ENCODE data around the gene PPP1R16B. TPM values are rescaled to one million over a fixed set of nuclear protein-coding genes. Genes with fewer than 3 reads are reported as not detected.

The PPP1R16B gene
- total RNA-seq, 1 donor from 2014 or later, result not detected

DNA sequence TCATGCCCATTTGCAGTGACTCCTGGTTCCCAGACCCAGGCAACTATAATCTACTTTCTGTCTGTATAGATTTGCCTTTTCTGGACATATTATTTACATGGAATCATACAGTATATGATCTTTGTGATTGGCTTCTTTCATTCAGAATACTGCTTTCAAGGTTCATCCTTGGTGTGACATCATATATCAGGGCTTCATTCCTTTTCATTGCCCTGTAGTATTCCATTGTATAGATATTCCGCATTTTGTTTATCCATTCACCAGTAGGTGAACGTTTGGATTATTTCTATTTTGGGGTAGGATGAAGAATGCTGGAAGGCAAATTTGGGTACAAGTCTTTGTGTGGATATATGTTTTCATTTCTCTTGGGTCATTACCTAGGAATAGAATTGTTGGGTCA is 36.1 kb downstream of the PPP1R16B start:
- no peak overlapping the region for H3K4me3 Mint-ChIP-seq (ENCODE audit: unreplicated experiment)

GRCh38 chr20:38842026-38842425 is 36.5 kb downstream of the PPP1R16B start:
- Mint-ChIP-seq H3K4me1 (ENCODE audit: unreplicated experiment) (no peaks in the 10 kb centered on the region), H3K36me3 (ENCODE audit: unreplicated experiment) (no peaks in the 10 kb centered on the region), H3K27me3 (ENCODE audit: unreplicated experiment) (peaks cover 31% of the 10 kb centered on the region), H3K27ac (ENCODE audit: unreplicated experiment) (no peak overlapping the region), H3K9me3 (ENCODE audit: unreplicated experiment) (no peaks in the 10 kb centered on the region), H3K4me3 (ENCODE audit: unreplicated experiment) (no peak overlapping the region)
- no peak for TF ChIP-seq CTCF (IDR thresholded peaks at IDR 0.05)
- no peak for DNase-seq (ENCODE audit: extremely low spot score, unreplicated experiment)

More for the DNA sequence above, 36.1 kb downstream of the PPP1R16B start:
- Mint-ChIP-seq H3K27me3 (ENCODE audit: unreplicated experiment) (peaks cover 30% of the 10 kb centered on the region), H3K27ac (ENCODE audit: unreplicated experiment) (no peak overlapping the region), H3K4me1 (ENCODE audit: unreplicated experiment) (no peaks in the 10 kb centered on the region), H3K36me3 (ENCODE audit: unreplicated experiment) (no peaks in the 10 kb centered on the region), H3K9me3 (ENCODE audit: unreplicated experiment) (no peaks in the 10 kb centered on the region)
- DNase-seq (ENCODE audit: extremely low spot score, unreplicated experiment), result no peak
- no peak for TF ChIP-seq CTCF (IDR thresholded peaks at IDR 0.05)

DNA sequence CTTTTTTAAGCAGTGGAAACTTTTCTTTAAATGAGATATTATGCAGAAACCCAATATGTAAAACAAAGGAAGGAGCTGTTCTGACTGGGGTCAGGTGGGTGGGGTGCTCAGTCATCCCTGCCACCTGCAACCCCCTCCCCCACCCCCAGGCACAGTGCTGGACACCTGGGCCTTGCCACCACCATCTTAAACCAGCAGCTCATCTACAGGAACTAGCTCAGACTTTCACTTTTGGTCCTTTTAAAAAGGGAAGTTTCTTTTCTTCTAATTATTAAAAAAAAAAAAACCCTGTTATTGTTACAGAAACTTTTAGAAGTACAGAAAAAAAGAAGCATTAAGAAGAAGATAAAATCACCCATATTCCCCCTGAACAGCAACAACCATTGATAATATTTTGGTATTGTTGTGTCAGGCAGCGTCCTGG is 37.1 kb downstream of the PPP1R16B start:
- no peak for DNase-seq (ENCODE audit: extremely low spot score, unreplicated experiment)
- peaks cover 36% of the 10 kb centered on the region for H3K27me3 Mint-ChIP-seq (ENCODE audit: unreplicated experiment)
- H3K27ac Mint-ChIP-seq (ENCODE audit: unreplicated experiment), result no peak overlapping the region
- no peaks in the 10 kb centered on the region for H3K36me3 Mint-ChIP-seq (ENCODE audit: unreplicated experiment)
- no peak overlapping the region for H3K4me3 Mint-ChIP-seq (ENCODE audit: unreplicated experiment)
- no peaks in the 10 kb centered on the region for H3K4me1 Mint-ChIP-seq (ENCODE audit: unreplicated experiment)
- no peak for TF ChIP-seq CTCF (IDR thresholded peaks at IDR 0.05)
- no peaks in the 10 kb centered on the region for H3K9me3 Mint-ChIP-seq (ENCODE audit: unreplicated experiment)

- H3K36me3 Mint-ChIP-seq (ENCODE audit: unreplicated experiment), result no peaks in the 10 kb centered on the region
- H3K27ac Mint-ChIP-seq (ENCODE audit: unreplicated experiment), result no peak overlapping the region
- H3K4me1 Mint-ChIP-seq (ENCODE audit: unreplicated experiment), result no peaks in the 10 kb centered on the region
- TF ChIP-seq CTCF (IDR thresholded peaks at IDR 0.05), result no peak
- DNase-seq (ENCODE audit: extremely low spot score, unreplicated experiment), result no peak
- H3K9me3 Mint-ChIP-seq (ENCODE audit: unreplicated experiment), result no peaks in the 10 kb centered on the region
- H3K27me3 Mint-ChIP-seq (ENCODE audit: unreplicated experiment), result peaks cover 39% of the 10 kb centered on the region
- no peak overlapping the region for H3K4me3 Mint-ChIP-seq (ENCODE audit: unreplicated experiment)
Measured at GRCh38 chr20:38843346-38843745, 37.8 kb downstream of the PPP1R16B start.

GRCh38 chr20:38844963-38845362 is 39.5 kb downstream of the PPP1R16B start:
- H3K36me3 Mint-ChIP-seq (ENCODE audit: unreplicated experiment), result no peaks in the 10 kb centered on the region
- no peak for DNase-seq (ENCODE audit: extremely low spot score, unreplicated experiment)
- peaks cover 43% of the 10 kb centered on the region for H3K27me3 Mint-ChIP-seq (ENCODE audit: unreplicated experiment)
- H3K4me3 Mint-ChIP-seq (ENCODE audit: unreplicated experiment), result no peak overlapping the region
- H3K27ac Mint-ChIP-seq (ENCODE audit: unreplicated experiment), result no peak overlapping the region
- no peak for TF ChIP-seq CTCF (IDR thresholded peaks at IDR 0.05)
- H3K4me1 Mint-ChIP-seq (ENCODE audit: unreplicated experiment), result no peaks in the 10 kb centered on the region
- H3K9me3 Mint-ChIP-seq (ENCODE audit: unreplicated experiment), result no peaks in the 10 kb centered on the region
